RCC 7860 (cell line): ENCODE data around the gene MBNL1.
"Not testable (repeated sequence)": the region's sequence is repeated elsewhere in the genome, so short reads cannot be mapped to it uniquely, and the experiment has no call there.

Experiments
- DNase-seq: peaks from one replicate; pipeline ENCODE4 v3.0.0-alpha.2; 2015; ENCODE audit warnings: low spot score
- FAIRE-seq: peaks from 2 replicates; lab custom pipeline; 2012; peaks lifted over from hg19 to GRCh38; lab: Jason Lieb, UNC

MBNL1 gene

GRCh38 chr3:152372633-152373032, 103.9 kb downstream of the MBNL1 start:
- DNase-seq, FAIRE-seq: not testable (repeated sequence)

GRCh38 chr3:152373379-152373778, 104.7 kb downstream of the MBNL1 start:
- FAIRE-seq (no peak), DNase-seq (no peak)

- DNase-seq (no peak), FAIRE-seq (no peak)
Observed at GRCh38 chr3:152374262-152374990, 105.7 kb downstream of the MBNL1 start.

GRCh38 chr3:152375546-152375945, 106.8 kb downstream of the MBNL1 start:
- FAIRE-seq (no peak), DNase-seq (no peak)

- FAIRE-seq = no peak
- DNase-seq = no peak
Observed at GRCh38 chr3:152376351-152377183, 107.8 kb downstream of the MBNL1 start.

GRCh38 chr3:152377184-152377570, 108.4 kb downstream of the MBNL1 start:
- no peak for FAIRE-seq
- no peak for DNase-seq

GRCh38 chr3:152379415-152380042, 110.8 kb downstream of the MBNL1 start:
- FAIRE-seq (peak; percentile 31), DNase-seq (no peak)

GRCh38 chr3:152380043-152380442, 111.3 kb downstream of the MBNL1 start:
- DNase-seq (no peak), FAIRE-seq (no peak)

GRCh38 chr3:152381881-152382295, 113.2 kb downstream of the MBNL1 start:
- DNase-seq (no peak), FAIRE-seq (no peak)

- DNase-seq (no peak), FAIRE-seq (peak; percentile 50)
Observed at GRCh38 chr3:152382312-152383135, 113.8 kb downstream of the MBNL1 start.

GRCh38 chr3:152383136-152383606, 114.4 kb downstream of the MBNL1 start:
- no peak for FAIRE-seq
- DNase-seq = no peak

GRCh38 chr3:152384412-152384811, 115.7 kb downstream of the MBNL1 start:
- FAIRE-seq = no peak

GRCh38 chr3:152385761-152386160, 117.0 kb downstream of the MBNL1 start:
- peak; percentile 90 for FAIRE-seq
- peak; percentile 68 for DNase-seq

More at GRCh38 chr3:152384412-152384811, 115.7 kb downstream of the MBNL1 start:
- no peak for DNase-seq

GRCh38 chr3:152386208-152386607, 117.5 kb downstream of the MBNL1 start:
- FAIRE-seq (no peak), DNase-seq (no peak)

GRCh38 chr3:152388631-152389030, 119.9 kb downstream of the MBNL1 start:
- FAIRE-seq (no peak), DNase-seq (no peak)

GRCh38 chr3:152389316-152389934, 120.7 kb downstream of the MBNL1 start:
- no peak for DNase-seq
- FAIRE-seq = no peak

GRCh38 chr3:152390647-152391046, 121.9 kb downstream of the MBNL1 start:
- DNase-seq (no peak), FAIRE-seq (no peak)

- FAIRE-seq (no peak), DNase-seq (no peak)
Observed at GRCh38 chr3:152391671-152392070, 122.9 kb downstream of the MBNL1 start.

- FAIRE-seq (no peak), DNase-seq (no peak)
Observed at GRCh38 chr3:152392272-152392880, 123.6 kb downstream of the MBNL1 start.

- DNase-seq = no peak
Observed at GRCh38 chr3:152394246-152394645, 125.5 kb downstream of the MBNL1 start.

More at GRCh38 chr3:152394246-152394645, 125.5 kb downstream of the MBNL1 start:
- FAIRE-seq = no peak
